Measurements from ENCODE around the gene FUT8. TPM values are rescaled to one million over a fixed set of nuclear protein-coding genes. Genes with fewer than 3 reads are reported as not detected.

The FUT8 gene
- total and polyA plus RNA-seq, 8 donors: 5.8 to 42.6 (median 20.3) TPM

GRCh38 chr14:65470404-65470880, 57.9 kb downstream of the FUT8 start:
- Histone ChIP-seq H3K27me3 (no peaks in the 10 kb centered on the region), H3K9me3 (no peaks in the 10 kb centered on the region), H3K4me1 (no peaks in the 10 kb centered on the region), H3K36me3 (no peaks in the 10 kb centered on the region), H3K27ac (no peak overlapping the region), H3K4me3 (no peak overlapping the region)
- DNase-seq: peak in 2 of 6 donors; percentile 31 to 75
- TF ChIP-seq CTCF (IDR thresholded peaks at IDR 0.05): no peak
- intact Hi-C loops (cut with DNase I): no loop called here
- WGBS, 2 donors: 93 to 98% methylated on average over 12 to 13 of the region's 13 CpGs
- no peak for FAIRE-seq
- peak in 1 of 4 donors; percentile 14 for ATAC-seq

DNA sequence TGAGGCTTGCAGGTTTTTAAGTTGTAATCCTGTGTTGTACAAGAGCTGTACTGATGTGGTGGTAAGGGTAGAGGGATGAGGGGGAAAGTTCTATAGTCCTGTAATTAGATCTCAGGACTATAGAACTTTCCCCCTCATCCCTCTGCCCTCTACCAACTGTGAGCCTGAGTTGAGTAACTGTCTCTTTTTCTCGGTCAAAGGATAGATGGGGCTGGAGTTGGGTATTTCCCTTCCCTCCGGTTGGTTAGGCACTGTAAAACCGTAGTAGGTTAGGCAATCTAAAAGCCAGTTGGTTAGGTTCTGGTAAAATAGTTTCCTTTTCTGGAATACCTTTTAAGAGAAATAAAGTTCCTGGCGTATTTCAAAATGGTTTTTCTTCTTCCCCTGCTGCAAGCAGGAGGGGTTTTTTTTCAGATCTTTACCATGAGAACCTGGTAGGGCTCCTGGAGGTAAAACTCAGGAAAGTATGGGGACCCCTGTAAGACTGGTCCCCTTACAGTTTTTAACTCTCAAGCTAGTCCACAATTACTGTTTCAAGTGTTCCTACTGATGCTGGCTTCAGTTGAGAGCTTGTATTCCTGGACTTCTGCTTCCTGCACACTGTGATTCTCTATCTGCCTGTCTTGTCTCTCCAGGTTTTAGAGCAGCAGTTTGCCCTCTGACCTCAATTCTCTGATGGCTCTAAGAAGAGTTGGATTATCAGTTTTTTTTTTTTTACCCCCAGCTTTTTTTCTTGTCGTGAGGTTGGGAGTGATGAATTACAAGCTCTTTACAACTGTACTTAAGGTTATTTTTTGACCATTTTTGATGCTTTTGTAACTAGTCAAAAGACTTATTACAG, 58.7 kb downstream of the FUT8 start:
- FAIRE-seq (no peak), DNase-seq (no peak), ATAC-seq (no peak)
- TF ChIP-seq CTCF (IDR thresholded peaks at IDR 0.05): no peak
- Histone ChIP-seq H3K4me3 (no peak overlapping the region), H3K36me3 (no peaks in the 10 kb centered on the region), H3K27me3 (no peaks in the 10 kb centered on the region), H3K27ac (no peak overlapping the region), H3K4me1 (no peaks in the 10 kb centered on the region), H3K9me3 (no peaks in the 10 kb centered on the region)
- intact Hi-C loops (cut with DNase I): no loop called here
- 83 to 86% methylated on average over 5 of the region's 5 CpGs for WGBS, 2 donors

DNA sequence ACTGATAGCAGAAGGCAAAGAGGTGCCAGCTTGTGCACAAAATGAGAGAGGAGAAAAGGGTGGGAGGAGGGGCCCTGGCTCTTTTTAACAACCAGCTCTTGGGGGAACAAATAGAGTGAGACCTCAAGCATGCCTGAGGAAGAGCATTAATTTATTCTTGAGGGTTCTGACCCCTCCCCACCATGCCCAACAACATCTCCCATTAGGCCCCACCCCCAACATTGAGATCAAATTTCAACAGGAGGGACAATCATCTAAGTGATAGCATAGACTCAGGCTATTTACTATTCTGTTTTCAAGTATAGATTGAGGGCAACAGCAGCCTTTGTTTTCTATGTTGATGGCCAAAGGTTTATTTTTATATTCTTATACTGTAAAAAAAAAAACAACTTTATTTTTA, 59.7 kb downstream of the FUT8 start:
- Histone ChIP-seq H3K4me1 (no peaks in the 10 kb centered on the region), H3K9me3 (no peaks in the 10 kb centered on the region), H3K27me3 (no peaks in the 10 kb centered on the region), H3K36me3 (no peaks in the 10 kb centered on the region), H3K27ac (no peak overlapping the region), H3K4me3 (no peak overlapping the region)
- intact Hi-C loops (cut with DNase I): no loop called here
- peak in 2 of 4 donors; percentile 20 to 28 for ATAC-seq
- no peak for FAIRE-seq
- DNase-seq: no peak
- TF ChIP-seq CTCF (IDR thresholded peaks at IDR 0.05): no peak

DNA sequence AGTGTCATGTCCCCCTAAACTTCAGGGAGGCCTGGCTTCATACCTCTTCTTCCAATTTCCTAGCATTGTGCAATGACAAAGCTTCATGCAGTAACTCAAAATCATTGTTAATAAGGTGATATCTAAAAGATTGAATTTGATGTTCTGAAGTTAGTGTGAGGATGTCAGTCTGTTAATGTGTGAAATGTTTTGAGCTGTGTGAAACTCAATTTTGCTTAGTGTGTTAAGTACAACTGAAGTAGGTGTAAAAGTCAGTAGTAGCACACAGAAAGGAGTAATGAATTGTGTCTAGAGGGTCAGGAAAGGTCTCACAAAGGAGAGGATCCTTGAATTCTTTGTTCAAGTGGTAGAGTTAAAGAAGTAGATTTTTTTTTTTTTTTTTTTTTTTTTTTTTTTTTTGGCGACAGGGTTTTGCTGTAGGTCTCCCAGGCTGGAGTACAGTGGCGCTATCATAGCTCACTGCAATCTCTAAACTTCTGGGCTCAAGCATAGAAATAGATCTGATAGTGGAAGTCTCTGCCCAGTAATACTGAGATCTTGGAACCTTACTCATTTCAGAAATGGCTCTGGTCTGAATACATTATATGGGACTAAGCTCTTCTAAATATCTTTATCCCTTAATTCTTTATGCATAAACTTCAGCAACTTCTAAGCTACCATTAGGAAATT, 63.9 kb downstream of the FUT8 start:
- intact Hi-C loops (cut with DNase I): no loop called here
- no peak for DNase-seq
- Histone ChIP-seq H3K4me1 (no peaks in the 10 kb centered on the region), H3K27ac (no peak overlapping the region), H3K4me3 (no peak overlapping the region), H3K9me3 (no peaks in the 10 kb centered on the region), H3K27me3 (no peaks in the 10 kb centered on the region), H3K36me3 (no peaks in the 10 kb centered on the region)
- no peak for TF ChIP-seq CTCF (IDR thresholded peaks at IDR 0.05)
- FAIRE-seq: peak; percentile 5
- WGBS, 2 donors: 67 to 74% methylated on average over 1 to 2 of the region's 2 CpGs
- ATAC-seq: no peak

DNA sequence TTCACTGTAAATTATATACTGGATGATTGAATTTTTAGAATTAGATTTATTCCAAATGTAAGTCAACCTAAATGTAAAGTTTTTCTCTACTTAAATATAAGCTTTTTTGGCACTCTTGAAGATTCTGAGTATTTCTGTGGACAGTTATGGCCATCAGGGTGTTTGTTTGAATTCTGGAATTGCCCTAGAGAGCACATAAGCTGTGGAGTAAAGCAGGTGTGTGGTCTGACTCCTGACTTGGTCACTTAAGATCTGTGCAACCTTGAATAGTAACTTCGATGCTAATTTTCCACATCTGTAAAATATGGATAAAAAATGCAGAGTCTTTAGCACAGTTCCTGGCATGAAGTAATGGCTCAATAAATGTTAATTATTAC, 64.4 kb downstream of the FUT8 start:
- FAIRE-seq (no peak), ATAC-seq (no peak), DNase-seq (no peak)
- Histone ChIP-seq H3K9me3 (no peaks in the 10 kb centered on the region), H3K36me3 (no peaks in the 10 kb centered on the region), H3K27ac (no peak overlapping the region), H3K4me3 (no peak overlapping the region), H3K27me3 (no peaks in the 10 kb centered on the region), H3K4me1 (no peaks in the 10 kb centered on the region)
- TF ChIP-seq CTCF (IDR thresholded peaks at IDR 0.05): no peak
- 29 to 44% methylated on average over 1 of the region's 1 CpG for WGBS, 2 donors
- intact Hi-C loops (cut with DNase I): no loop called here

Data from pancreas (tissue), 10 donors.